ENCODE measurements around the gene MCM5. TPM values are rescaled to one million over a fixed set of nuclear protein-coding genes. Genes with fewer than 3 reads are reported as not detected.

Gene MCM5
- polyA plus RNA-seq, 3 donors = 23.4 to 39.8 (median 25.5) TPM

DNA sequence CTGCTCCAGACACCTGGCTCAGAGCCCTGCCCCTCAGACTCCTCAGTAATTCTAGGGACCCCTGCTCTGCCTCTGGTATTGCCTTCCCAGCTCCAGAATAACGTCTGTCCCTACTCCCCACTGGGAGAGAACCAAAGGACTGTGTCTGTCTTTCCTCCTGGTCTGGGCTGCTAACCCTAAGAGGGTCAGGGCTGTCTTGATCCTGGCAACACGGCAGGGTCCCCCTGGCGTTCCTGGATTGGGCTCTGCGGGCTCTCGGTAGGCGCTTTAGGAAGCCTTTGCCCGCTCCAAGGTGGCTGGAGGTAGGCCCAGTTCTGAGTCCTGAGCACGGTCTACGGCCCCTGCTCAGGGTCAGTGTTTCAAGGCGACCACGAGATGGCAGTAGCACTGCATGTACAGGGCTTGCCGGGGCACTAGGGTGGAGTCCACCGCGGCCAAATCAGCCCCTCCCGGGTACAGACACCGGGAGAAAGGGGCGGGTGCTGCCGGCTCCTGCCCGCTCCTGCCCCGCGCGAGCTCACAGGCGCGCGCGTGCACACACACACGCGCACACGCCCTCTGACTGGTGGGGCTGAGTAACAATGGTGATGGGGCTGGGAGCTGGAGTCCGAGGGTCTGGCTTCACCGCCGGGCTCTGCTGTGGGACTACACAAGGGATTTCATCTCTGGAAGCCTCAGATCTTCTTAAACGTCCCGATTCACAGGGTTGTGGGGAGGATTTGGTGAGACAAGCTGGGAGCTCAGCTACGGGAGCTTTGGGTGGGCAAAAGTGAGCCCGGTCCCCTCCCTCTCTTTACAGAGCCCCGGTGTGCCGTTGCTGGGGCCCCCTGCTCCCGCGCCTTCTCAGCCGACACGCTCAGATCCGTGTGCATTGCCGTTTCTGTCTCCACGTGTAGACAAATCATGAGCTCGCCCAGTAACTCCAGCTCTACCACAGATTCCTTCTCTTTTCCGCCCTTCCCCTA, 49.1 kb upstream of the MCM5 start:
- 5% methylated on average over 42 of the region's 47 CpGs for WGBS (ENCODE audit: insufficient coverage)
- peak overlapping the region; percentile 78 for H3K4me2 ChIP-seq (replicated peaks; ENCODE audit: extremely low read depth, low read length, poor library complexity, severe bottlenecking)
- peaks cover 64% of the 10 kb centered on the region for H3K4me1 Mint-ChIP-seq
- H4K20me1 ChIP-seq (ENCODE audit: insufficient read depth, low read length) = peaks cover 15% of the 10 kb centered on the region
- H3K4me3 Mint-ChIP-seq = peak overlapping the region; percentile 85 to 91
- H3K27me3 Mint-ChIP-seq (ENCODE audit: low read depth in 3 of 3) = peaks cover 0 to 2% (median 0%) of the 10 kb centered on the region in 3 donors
- H3K9me3 Mint-ChIP-seq = peaks cover 0 to 3% (median 0%) of the 10 kb centered on the region in 7 donors
- intact Hi-C loops (cut with micrococcal nuclease) = loop anchor here (5.0 to 10.0 kb wide), 7 partner anchors 46 to 774 kb away; no protein-coding TSS in a partner anchor
- H3K36me3 ChIP-seq (replicated peaks in 1 of 2; ENCODE audit: control insufficient read depth in 1 of 2, insufficient read depth in 2 of 2, low read length in 2 of 2) = peaks cover 21 to 27% of the 10 kb centered on the region in 2 donors
- H3K9me3 ChIP-seq (replicated peaks in 1 of 2; ENCODE audit: control insufficient read depth in 1 of 2, insufficient read depth in 1 of 2, low read length in 2 of 2) = no peaks in the 10 kb centered on the region
- peak overlapping the region; percentile 75 for H3K9ac ChIP-seq (ENCODE audit: insufficient read depth, low read length, poor library complexity, severe bottlenecking)
- H3K27me3 ChIP-seq (ENCODE audit: control insufficient read depth in 2 of 2, insufficient read depth in 2 of 2, low read length in 2 of 2) = no peaks in the 10 kb centered on the region
- peak overlapping the region; percentile 65 to 90 for H3K27ac ChIP-seq (ENCODE audit: low read depth in 1 of 2, low read length in 2 of 2)
- TF ChIP-seq, protein P1, sequence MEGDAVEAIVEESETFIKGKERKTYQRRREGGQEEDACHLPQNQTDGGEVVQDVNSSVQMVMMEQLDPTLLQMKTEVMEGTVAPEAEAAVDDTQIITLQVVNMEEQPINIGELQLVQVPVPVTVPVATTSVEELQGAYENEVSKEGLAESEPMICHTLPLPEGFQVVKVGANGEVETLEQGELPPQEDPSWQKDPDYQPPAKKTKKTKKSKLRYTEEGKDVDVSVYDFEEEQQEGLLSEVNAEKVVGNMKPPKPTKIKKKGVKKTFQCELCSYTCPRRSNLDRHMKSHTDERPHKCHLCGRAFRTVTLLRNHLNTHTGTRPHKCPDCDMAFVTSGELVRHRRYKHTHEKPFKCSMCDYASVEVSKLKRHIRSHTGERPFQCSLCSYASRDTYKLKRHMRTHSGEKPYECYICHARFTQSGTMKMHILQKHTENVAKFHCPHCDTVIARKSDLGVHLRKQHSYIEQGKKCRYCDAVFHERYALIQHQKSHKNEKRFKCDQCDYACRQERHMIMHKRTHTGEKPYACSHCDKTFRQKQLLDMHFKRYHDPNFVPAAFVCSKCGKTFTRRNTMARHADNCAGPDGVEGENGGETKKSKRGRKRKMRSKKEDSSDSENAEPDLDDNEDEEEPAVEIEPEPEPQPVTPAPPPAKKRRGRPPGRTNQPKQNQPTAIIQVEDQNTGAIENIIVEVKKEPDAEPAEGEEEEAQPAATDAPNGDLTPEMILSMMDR (IDR thresholded peaks at IDR 0.05) = peak; percentile 91
- DNase-seq = peak; percentile 90 to 93 (median 91)
- peak overlapping the region; percentile 39 to 73 (median 52) for H3K4me3 ChIP-seq (replicated peaks in 1 of 3; ENCODE audit: low read depth in 2 of 3, low read length in 3 of 3)
- peaks cover 53 to 57% of the 10 kb centered on the region in 2 donors for H3K4me1 ChIP-seq (ENCODE audit: control insufficient read depth in 1 of 2, insufficient read depth in 2 of 2, low read length in 2 of 2)
- peaks cover 9 to 23% of the 10 kb centered on the region in 2 donors for H3K36me3 Mint-ChIP-seq
- H3K79me2 ChIP-seq (ENCODE audit: insufficient read depth, low read length) = no peaks in the 10 kb centered on the region
- H3K27ac Mint-ChIP-seq = peak overlapping the region; percentile 80 to 98 (median 97)
- H2AFZ ChIP-seq (ENCODE audit: insufficient read depth, low read depth, low read length, poor library complexity, severe bottlenecking) = peak overlapping the region; percentile 54
